Upper lobe of left lung (tissue), 6 donors: ENCODE results near the gene RASSF4. TPM values are rescaled to one million over a fixed set of nuclear protein-coding genes. Genes with fewer than 3 reads are reported as not detected.

Experiments
- ATAC-seq, 2 donors: fragments of 200-7000 bp; cut with Tn5 transposase; one replicate each; pipeline ENCODE4 v1.9.1; 2022; ENCODE audit warnings: mild to moderate bottlenecking in 2 of 2, moderate library complexity in 2 of 2; ENCODE audit not compliant: low FRiP score in 2 of 2
- DNase-seq, 2 donors: peaks; one replicate each; pipeline ENCODE4 v3.0.0-alpha.2; 2019 to 2020
- H3K27ac ChIP-seq, 4 donors: fragments of 200-600 bp; sonication (generic); one replicate each; pipeline ENCODE4 v1.5.1; 2016 to 2019
- H3K27me3 ChIP-seq, 4 donors: fragments of 200-600 bp; sonication (generic); one replicate each; pipeline ENCODE4 v1.5.1; 2017 to 2019
- H3K36me3 ChIP-seq, 4 donors: fragments of 200-600 bp; sonication (generic); one replicate each; pipeline ENCODE4 v1.5.1; 2016 to 2019
- H3K4me1 ChIP-seq, 4 donors: fragments of 200-600 bp; sonication (generic); one replicate each; pipeline ENCODE4 v1.5.1; 2018 to 2019
- H3K4me3 ChIP-seq, 4 donors: fragments of 200-600 bp; sonication (generic); one replicate each; pipeline ENCODE4 v1.5.1; 2017 to 2019; ENCODE audit warnings: mild to moderate bottlenecking in 2 of 4, moderate library complexity in 1 of 4
- H3K9me3 ChIP-seq, 4 donors: fragments of 200-600 bp; sonication (generic); one replicate each; pipeline ENCODE4 v1.5.1; 2018 to 2019
- EP300 ChIP-seq, 4 donors: sonication (generic); formaldehyde crosslinking; IDR thresholded peaks; one replicate each; pipeline ENCODE4 v1.5.1; 2017; ENCODE audit warnings: antibody characterized with exemption in 4 of 4, control low read depth in 2 of 4
- POLR2A ChIP-seq, 4 donors: fragments of 450-650 bp; IDR thresholded peaks; one replicate each; pipeline ENCODE4 v1.5.1; 2016 to 2017; ENCODE audit warnings: antibody characterized with exemption in 4 of 4, mild to moderate bottlenecking in 2 of 4
- POLR2AphosphoS5 ChIP-seq, 2 donors: sonication (generic); formaldehyde crosslinking; IDR thresholded peaks; one replicate each; pipeline ENCODE4 v1.5.1; 2017; ENCODE audit warnings: antibody characterized with exemption in 2 of 2
- WGBS, 2 donors: methylation state at CpG; one replicate each; pipeline ENCODE4 v1.1.5; 2017 to 2018; 5-methylcytosine and 5-hydroxymethylcytosine counted together
- total RNA-seq, 6 donors: library from RNA; depleted of rRNA in 4 of 6; stranded (reverse); fragments of >200 nt in 4 of 6; gene quantifications; one replicate each; pipeline versions ENCODE4 v1.1.0 to v1.2.1, GENCODE V29; 2016 to 2021
- TF ChIP-seq, protein P1 (sequence below), 6 experiments: fragments of 450-650 bp in 4 of 6; fragments of 200-600 bp in 2 of 6; sonication (generic) in 2 of 6; IDR thresholded peaks; one replicate each; pipeline ENCODE4 v1.5.1; 2016 to 2019; ENCODE audit warnings: antibody characterized with exemption in 6 of 6
- donor health status: DM: no; HTN: no; CAD: no; lungs with moderate emphysema.
- donor health status: DM: no; HTN: yes; CAD: no; lungs with severe emphysema.

The RASSF4 gene
- total RNA-seq, 6 donors from 2014 or later = 23.4 to 194 (median 48.0) TPM

DNA sequence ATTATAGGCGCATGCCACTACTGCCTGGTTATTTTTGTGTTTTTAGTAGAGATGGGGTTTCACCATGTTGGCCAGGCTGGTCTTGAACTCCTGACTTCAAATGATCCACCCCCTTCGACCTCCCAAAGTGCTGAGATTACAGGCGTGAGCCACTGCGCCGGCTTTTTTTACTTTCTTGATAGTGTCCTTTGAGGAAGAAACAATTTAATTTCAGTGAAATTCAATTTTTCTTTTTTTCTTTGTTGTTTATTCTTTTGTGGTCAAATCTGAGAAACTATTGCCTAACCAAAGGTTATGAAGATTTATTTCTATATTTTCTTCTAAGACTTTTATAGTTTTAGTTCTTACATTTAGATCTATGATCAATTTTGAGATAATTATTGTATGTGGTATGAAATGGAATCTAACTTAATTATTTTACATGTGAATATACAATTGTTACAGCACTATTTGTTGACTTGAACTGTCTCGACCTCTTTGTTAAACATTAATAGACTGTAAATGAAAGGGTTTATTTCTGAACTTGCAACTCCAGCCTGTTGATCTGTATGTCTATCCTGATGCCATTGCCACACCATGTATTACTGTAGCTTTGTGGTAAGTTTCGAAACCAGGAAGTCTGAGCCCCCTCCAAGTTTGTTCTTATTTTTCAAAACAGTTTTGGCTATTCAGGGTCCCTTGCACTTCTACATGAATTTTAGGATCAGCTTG lies 19.8 kb upstream of the RASSF4 start:
- H3K4me3 ChIP-seq = no peak overlapping the region
- TF ChIP-seq POLR2AphosphoS5 (IDR thresholded peaks at IDR 0.05) (no peak), EP300 (IDR thresholded peaks at IDR 0.05) (no peak), POLR2A (IDR thresholded peaks at IDR 0.05) (no peak)
- TF ChIP-seq, protein P1, sequence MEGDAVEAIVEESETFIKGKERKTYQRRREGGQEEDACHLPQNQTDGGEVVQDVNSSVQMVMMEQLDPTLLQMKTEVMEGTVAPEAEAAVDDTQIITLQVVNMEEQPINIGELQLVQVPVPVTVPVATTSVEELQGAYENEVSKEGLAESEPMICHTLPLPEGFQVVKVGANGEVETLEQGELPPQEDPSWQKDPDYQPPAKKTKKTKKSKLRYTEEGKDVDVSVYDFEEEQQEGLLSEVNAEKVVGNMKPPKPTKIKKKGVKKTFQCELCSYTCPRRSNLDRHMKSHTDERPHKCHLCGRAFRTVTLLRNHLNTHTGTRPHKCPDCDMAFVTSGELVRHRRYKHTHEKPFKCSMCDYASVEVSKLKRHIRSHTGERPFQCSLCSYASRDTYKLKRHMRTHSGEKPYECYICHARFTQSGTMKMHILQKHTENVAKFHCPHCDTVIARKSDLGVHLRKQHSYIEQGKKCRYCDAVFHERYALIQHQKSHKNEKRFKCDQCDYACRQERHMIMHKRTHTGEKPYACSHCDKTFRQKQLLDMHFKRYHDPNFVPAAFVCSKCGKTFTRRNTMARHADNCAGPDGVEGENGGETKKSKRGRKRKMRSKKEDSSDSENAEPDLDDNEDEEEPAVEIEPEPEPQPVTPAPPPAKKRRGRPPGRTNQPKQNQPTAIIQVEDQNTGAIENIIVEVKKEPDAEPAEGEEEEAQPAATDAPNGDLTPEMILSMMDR (IDR thresholded peaks at IDR 0.05) = no peak
- H3K27me3 ChIP-seq = no peaks in the 10 kb centered on the region
- H3K9me3 ChIP-seq = peaks cover 0 to 3% (median 0%) of the 10 kb centered on the region in 4 donors
- H3K27ac ChIP-seq = peak overlapping the region in 1 of 4 donors; percentile 56
- H3K4me1 ChIP-seq = peaks cover 9 to 16% (median 13%) of the 10 kb centered on the region in 4 donors
- DNase-seq = no peak
- H3K36me3 ChIP-seq = no peaks in the 10 kb centered on the region
- ATAC-seq = peak in 1 of 2 donors; percentile 62
- WGBS, 2 donors = 76 to 86% methylated on average over 7 of the region's 7 CpGs

DNA sequence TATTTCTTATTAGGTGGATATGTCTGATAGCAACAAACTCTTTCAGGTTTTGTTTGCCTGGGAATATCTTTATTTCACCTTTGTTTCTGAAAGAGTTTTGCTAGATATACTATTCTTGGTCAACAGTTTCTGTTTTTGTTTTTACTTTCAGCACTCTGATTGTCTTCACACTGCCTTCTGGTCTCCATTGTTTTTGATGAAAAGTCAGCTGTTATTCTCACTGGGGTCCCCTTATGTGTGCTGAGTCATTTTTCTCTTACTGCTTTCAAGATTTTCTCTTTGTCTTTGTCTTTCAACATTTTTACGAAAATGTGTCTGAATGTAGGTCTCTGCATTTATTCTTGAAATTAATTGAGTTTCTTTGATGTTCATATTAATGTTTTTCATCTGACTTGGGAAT lies 15.2 kb upstream of the RASSF4 start:
- WGBS, 2 donors = 0 to 91% methylated on average over 1 of the region's 1 CpG
- TF ChIP-seq POLR2A (IDR thresholded peaks at IDR 0.05) (no peak), EP300 (IDR thresholded peaks at IDR 0.05) (no peak), POLR2AphosphoS5 (IDR thresholded peaks at IDR 0.05) (no peak)
- TF ChIP-seq, protein P1 (IDR thresholded peaks at IDR 0.05) = no peak
- no peak overlapping the region for H3K4me3 ChIP-seq
- no peak overlapping the region for H3K27ac ChIP-seq
- DNase-seq (no peak), ATAC-seq (no peak)
- H3K36me3 ChIP-seq = no peaks in the 10 kb centered on the region
- peaks cover 8 to 22% (median 10%) of the 10 kb centered on the region in 4 donors for H3K4me1 ChIP-seq
- no peaks in the 10 kb centered on the region for H3K27me3 ChIP-seq
- H3K9me3 ChIP-seq = peaks cover 0 to 3% (median 0%) of the 10 kb centered on the region in 4 donors

DNA sequence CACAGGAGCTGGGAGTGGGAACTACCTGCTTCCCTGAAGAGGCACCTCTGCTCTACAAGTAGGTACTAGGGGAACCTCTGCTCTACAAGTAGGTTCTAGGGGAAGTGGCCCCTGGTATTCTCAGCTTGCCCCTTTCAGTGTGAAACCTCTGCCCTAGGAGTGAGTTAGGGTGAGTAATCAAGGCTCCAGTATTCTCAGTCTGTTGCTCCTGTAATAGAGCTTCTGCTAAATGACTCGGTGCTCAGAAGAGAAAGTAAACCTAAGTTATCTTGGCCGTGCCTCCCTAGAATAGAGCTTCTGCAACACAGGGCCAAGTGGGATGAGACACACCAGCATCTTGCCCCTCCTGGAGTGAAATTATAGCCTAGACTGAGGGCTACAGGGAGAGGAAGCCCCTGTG lies 13.4 kb upstream of the RASSF4 start:
- no peak for TF ChIP-seq POLR2A (IDR thresholded peaks at IDR 0.05)
- no peak for TF ChIP-seq POLR2AphosphoS5 (IDR thresholded peaks at IDR 0.05)
- no peak for TF ChIP-seq EP300 (IDR thresholded peaks at IDR 0.05)
- TF ChIP-seq, protein P1 (IDR thresholded peaks at IDR 0.05) = no peak
- H3K27ac ChIP-seq = peak overlapping the region in 3 of 4 donors; percentile 13 to 39 (median 16)
- peaks cover 10 to 30% (median 13%) of the 10 kb centered on the region in 4 donors for H3K4me1 ChIP-seq
- H3K4me3 ChIP-seq = no peak overlapping the region
- DNase-seq (peak in 1 of 2 donors; percentile 9), ATAC-seq (peak in 1 of 2 donors; percentile 24)
- no peaks in the 10 kb centered on the region for H3K36me3 ChIP-seq
- no peaks in the 10 kb centered on the region for H3K27me3 ChIP-seq
- H3K9me3 ChIP-seq = peaks cover 0 to 3% (median 0%) of the 10 kb centered on the region in 4 donors
- WGBS, 2 donors = 33 to 80% methylated on average over 1 to 2 of the region's 2 CpGs

DNA sequence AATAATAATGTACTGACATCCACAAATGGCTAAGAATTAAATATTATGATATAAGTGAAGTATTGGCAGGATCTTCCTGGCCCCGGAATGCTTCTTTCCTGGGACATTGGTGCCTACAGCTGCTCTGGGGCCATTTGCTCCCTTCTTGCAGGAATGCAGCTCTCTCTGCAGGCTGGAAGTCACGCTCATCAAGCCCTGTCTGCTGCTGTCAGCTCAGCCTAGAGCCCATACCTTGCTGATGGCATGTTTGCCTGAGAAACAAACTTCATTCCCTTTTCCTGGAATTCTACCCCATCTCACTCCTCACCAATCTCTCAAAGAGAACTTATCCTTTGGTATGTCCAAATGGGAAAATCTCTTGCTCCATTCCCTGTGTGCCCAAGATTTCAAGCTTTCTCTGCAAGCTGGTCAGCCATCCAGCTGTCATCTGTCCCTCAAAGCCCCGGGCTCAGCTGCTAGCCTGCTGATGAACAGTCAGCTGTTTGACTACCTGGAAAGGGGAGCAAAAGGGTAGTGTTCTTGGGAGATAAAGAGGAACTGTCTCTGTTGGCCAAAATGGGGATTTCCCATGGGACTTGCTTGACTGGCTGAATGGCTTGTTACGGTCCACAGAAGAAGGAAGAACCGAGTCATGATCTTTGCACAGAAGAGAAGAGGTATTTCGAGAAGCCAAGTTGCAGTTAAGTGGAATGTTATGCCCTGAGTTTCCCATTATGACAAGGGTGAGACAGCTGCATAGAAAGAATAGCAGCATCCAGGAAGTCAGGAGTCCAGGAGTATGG lies 12.0 kb upstream of the RASSF4 start:
- Histone ChIP-seq H3K36me3 (no peaks in the 10 kb centered on the region), H3K9me3 (peaks cover 0 to 3% (median 0%) of the 10 kb centered on the region in 4 donors), H3K4me3 (no peak overlapping the region), H3K27ac (peak overlapping the region in 2 of 4 donors; percentile 10 to 39), H3K4me1 (peaks cover 10 to 30% (median 13%) of the 10 kb centered on the region in 4 donors), H3K27me3 (no peaks in the 10 kb centered on the region)
- 61 to 80% methylated on average over 6 of the region's 6 CpGs for WGBS, 2 donors
- DNase-seq (peak in 1 of 2 donors; percentile 13), ATAC-seq (peak in 1 of 2 donors; percentile 51)
- TF ChIP-seq POLR2AphosphoS5 (IDR thresholded peaks at IDR 0.05) (peak in 1 of 2 donors; percentile 15), POLR2A (IDR thresholded peaks at IDR 0.05) (no peak), EP300 (IDR thresholded peaks at IDR 0.05) (no peak)
- TF ChIP-seq, protein P1 (IDR thresholded peaks at IDR 0.05) = no peak
